Measurements from ENCODE around the gene HOXB3.

HOXB3 gene

DNA sequence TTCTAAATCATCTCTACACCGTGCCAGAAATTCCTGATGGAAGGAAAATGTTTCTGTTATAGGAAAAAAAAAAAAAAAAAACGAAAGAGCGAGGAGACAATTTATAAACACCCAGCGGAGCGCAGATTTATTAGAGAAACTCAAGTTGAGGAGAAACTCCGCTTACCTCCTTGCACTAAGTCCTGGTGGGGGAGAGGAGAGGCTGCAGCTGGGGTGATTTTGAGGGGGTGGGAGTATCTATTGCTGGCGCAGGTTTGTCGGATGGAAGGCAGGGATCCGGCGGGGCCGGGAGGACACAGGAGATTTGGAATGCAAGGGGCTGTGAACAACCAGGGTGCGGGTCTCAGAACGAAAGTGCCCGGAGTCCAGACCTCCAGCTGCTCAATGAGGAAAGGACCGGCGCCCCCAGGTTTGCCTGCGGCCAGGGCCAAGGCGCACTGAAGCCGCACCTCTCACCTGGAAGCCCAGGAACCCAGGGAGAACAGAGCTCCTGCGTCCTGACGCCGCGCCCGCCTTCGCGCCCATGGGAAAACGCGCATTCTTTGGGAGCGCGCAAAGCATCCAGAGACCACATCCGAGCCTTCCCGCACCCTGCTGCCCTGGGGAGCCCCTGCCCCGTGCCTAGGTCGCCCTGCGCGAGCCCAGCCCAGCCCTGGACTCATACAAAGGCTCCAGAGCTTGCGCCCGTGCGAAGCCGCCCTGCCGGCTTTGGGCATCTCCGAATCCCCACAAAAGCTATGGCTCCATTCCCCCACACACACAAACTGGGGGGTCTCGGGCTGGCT, 27.6 kb upstream of the HOXB3 start:
- Histone ChIP-seq H3K9ac (ENCODE audit: low read depth in 1 of 2, low read length in 2 of 2) (peak overlapping the region; percentile 24 to 25), H3K36me3 (ENCODE audit: control insufficient read depth in 2 of 2, insufficient read depth in 2 of 2, low read length in 2 of 2) (no peaks in the 10 kb centered on the region), H3K27ac (ENCODE audit: low read depth in 2 of 2, low read length in 2 of 2) (no peak overlapping the region), H3K27me3 (ENCODE audit: control insufficient read depth in 2 of 2, insufficient read depth in 2 of 2, low read length in 2 of 2) (peaks cover 43% of the 10 kb centered on the region in 2 donors), H3K4me3 (ENCODE audit: low read length in 2 of 2) (peak overlapping the region; percentile 34 to 50), H3K4me1 (ENCODE audit: control insufficient read depth in 2 of 2, insufficient read depth in 2 of 2, low read length in 2 of 2) (peaks cover 44 to 47% of the 10 kb centered on the region in 2 donors), H3K9me3 (ENCODE audit: control insufficient read depth in 2 of 2, low read length in 2 of 2) (no peaks in the 10 kb centered on the region)

- Histone ChIP-seq H3K36me3 (ENCODE audit: control insufficient read depth in 2 of 2, insufficient read depth in 2 of 2, low read length in 2 of 2) (no peaks in the 10 kb centered on the region), H3K4me1 (ENCODE audit: control insufficient read depth in 2 of 2, insufficient read depth in 2 of 2, low read length in 2 of 2) (peaks cover 41 to 47% of the 10 kb centered on the region in 2 donors), H3K27ac (ENCODE audit: low read depth in 2 of 2, low read length in 2 of 2) (peak overlapping the region in 1 of 2 donors; percentile 27), H3K4me3 (ENCODE audit: low read length in 2 of 2) (peak overlapping the region; percentile 34 to 50), H3K27me3 (ENCODE audit: control insufficient read depth in 2 of 2, insufficient read depth in 2 of 2, low read length in 2 of 2) (peaks cover 43 to 46% of the 10 kb centered on the region in 2 donors), H3K9ac (ENCODE audit: low read depth in 1 of 2, low read length in 2 of 2) (peak overlapping the region in 1 of 2 donors; percentile 25), H3K9me3 (ENCODE audit: control insufficient read depth in 2 of 2, low read length in 2 of 2) (no peaks in the 10 kb centered on the region)
Measured at GRCh38 chr17:48616717-48617470, 26.9 kb upstream of the HOXB3 start.

DNA sequence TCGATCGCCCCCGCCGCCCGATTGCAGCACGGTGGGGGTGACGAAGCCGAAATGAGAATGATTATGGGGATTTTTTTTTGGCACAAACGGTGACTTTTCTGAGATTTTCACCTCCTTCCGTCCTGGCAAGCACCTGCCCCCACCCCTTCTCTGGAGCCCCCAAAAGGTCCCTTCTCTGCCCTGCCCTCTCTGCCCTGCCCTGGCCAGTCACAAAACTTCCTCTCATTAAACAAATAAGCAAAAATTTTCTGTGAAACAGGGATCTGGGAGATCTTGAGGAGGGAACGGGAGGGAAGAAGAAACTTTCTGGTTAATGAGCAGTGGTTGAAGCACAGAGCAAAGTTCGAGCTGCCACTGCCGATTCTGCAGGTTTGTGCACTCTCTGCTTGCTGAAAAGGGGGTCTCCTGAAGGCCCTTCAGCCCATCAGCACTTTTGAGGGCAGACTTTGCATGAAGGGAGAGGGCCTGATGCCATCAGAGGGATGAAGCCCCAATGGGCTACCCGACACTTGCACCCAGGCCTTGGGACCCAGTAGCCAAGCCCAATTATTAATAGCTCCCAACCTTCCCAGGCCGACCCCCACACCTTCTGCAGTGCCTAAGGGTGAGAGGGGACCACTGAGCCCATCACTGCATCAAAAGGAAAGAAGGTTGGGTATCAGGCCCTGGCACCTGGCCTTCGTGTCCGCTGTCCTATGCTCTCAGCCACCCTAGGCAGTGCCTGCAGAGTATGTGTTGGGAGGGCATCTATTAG, 26.1 kb upstream of the HOXB3 start:
- Histone ChIP-seq H3K36me3 (ENCODE audit: control insufficient read depth in 2 of 2, insufficient read depth in 2 of 2, low read length in 2 of 2) (no peaks in the 10 kb centered on the region), H3K4me3 (ENCODE audit: low read length in 2 of 2) (peak overlapping the region; percentile 6 to 62), H3K9ac (ENCODE audit: low read depth in 1 of 2, low read length in 2 of 2) (no peak overlapping the region), H3K4me1 (ENCODE audit: control insufficient read depth in 2 of 2, insufficient read depth in 2 of 2, low read length in 2 of 2) (peaks cover 37 to 41% of the 10 kb centered on the region in 2 donors), H3K9me3 (ENCODE audit: control insufficient read depth in 2 of 2, low read length in 2 of 2) (no peaks in the 10 kb centered on the region), H3K27me3 (ENCODE audit: control insufficient read depth in 2 of 2, insufficient read depth in 2 of 2, low read length in 2 of 2) (peaks cover 35 to 46% of the 10 kb centered on the region in 2 donors), H3K27ac (ENCODE audit: low read depth in 2 of 2, low read length in 2 of 2) (peak overlapping the region in 1 of 2 donors; percentile 27)

DNA sequence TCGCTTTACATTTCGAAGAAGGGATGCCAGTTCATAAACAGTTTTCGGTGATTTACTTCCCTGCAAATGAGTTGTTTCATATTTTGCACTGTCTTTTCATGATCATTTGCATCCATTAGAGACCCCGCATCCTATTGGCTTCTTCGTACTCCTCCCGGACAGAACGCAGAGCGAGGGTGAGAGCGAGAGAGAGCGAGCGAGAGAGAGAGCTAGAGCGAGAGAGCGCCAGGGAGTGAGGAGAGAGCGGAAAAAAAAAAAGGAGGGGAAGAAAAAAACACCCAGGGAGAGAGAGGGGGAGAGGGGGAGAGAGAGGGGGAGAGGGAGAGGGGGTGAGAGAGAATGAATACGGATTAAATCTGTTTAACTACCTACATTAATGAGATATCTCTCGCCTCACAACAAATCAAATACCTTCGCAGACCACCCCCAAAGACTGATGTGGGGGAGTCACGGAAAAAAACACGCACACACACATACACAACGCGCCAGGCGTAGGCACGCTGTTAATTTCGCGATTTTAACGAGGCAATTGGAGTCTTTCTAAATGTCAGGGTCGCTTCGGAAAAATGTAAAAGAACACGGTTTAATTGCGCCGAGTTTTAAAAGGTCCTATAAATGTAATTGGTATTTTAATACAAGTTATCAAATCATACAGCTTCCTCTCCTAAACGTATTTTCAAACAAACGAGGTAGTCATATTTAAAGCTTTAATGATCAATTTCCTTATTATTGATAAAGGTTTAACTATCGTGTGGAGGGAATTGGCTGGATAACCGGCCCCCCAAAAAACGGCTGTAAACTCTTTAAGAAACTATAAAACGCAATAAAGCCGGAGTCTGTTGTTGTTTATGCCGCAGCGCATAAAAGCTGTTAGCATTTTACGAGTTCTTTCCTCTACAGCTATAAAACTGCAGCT, 25.3 kb upstream of the HOXB3 start, which contains the start of gene HOXB8:
HOXB8 (minus strand) TSS at position 246 of the 916 bp plus-strand sequence. CDS start 588 bp downstream, outside the sequence.
- Histone ChIP-seq H3K4me1 (ENCODE audit: control insufficient read depth in 2 of 2, insufficient read depth in 2 of 2, low read length in 2 of 2) (peaks cover 31 to 37% of the 10 kb centered on the region in 2 donors), H3K27me3 (ENCODE audit: control insufficient read depth in 2 of 2, insufficient read depth in 2 of 2, low read length in 2 of 2) (peaks cover 31 to 46% of the 10 kb centered on the region in 2 donors)

DNA sequence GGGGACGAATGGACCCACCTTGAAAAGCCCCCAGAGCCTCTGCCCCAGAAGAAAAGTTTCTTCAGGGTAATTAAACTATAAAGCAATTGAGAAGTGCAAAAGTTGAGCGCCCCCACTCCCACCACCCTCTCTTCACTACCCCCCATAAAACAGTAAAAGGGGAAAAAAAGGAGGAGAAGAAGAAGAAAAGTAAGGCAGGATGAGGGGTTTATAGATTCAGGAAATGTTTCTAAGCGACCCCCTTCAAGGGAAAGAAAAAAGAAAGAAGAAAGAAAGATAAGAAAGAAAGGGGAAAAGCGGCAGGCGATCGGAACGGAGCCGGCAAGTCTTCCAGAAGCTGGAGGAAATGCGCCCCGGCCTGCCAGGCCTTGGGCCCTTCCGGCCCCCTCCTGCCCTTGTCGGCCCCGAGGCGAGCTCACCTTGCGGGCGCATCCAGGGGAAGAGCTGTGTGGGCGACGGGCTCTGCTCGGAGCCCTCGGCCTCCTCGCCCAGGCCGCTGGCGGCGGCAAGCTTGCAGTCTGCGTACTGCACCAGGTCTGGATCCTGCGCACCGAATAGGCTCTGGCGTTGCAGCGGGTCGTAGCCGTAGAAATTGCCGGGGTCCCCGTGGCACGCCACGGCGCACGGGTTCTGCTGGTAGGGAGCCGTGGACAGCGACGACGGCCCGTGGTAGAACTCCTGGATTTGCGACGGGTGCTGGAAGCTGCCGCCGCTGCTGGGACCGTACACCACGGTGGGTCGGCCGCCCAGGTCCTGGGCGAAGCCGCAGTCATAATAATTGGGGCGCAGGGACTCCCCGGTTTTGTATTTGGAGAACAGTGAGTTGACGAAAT, 24.0 kb upstream of the HOXB3 start:
- Histone ChIP-seq H3K4me1 (ENCODE audit: control insufficient read depth in 2 of 2, insufficient read depth in 2 of 2, low read length in 2 of 2) (peaks cover 35 to 38% of the 10 kb centered on the region in 2 donors), H3K27ac (ENCODE audit: low read depth in 2 of 2, low read length in 2 of 2) (peak overlapping the region; percentile 72 to 88), H3K27me3 (ENCODE audit: control insufficient read depth in 2 of 2, insufficient read depth in 2 of 2, low read length in 2 of 2) (peaks cover 31 to 46% of the 10 kb centered on the region in 2 donors), H3K4me3 (ENCODE audit: low read length in 2 of 2) (peak overlapping the region; percentile 56 to 71), H3K9ac (ENCODE audit: low read depth in 1 of 2, low read length in 2 of 2) (peak overlapping the region; percentile 60 to 69), H3K9me3 (ENCODE audit: control insufficient read depth in 2 of 2, low read length in 2 of 2) (no peaks in the 10 kb centered on the region), H3K36me3 (ENCODE audit: control insufficient read depth in 2 of 2, insufficient read depth in 2 of 2, low read length in 2 of 2) (no peaks in the 10 kb centered on the region)

More for the DNA sequence above, 25.3 kb upstream of the HOXB3 start, which contains the start of gene HOXB8:
- Histone ChIP-seq H3K27ac (ENCODE audit: low read depth in 2 of 2, low read length in 2 of 2) (peak within 1 kb of the TSS; percentile 72 to 88), H3K36me3 (ENCODE audit: control insufficient read depth in 2 of 2, insufficient read depth in 2 of 2, low read length in 2 of 2) (no peaks in the 10 kb centered on the region), H3K9ac (ENCODE audit: low read depth in 1 of 2, low read length in 2 of 2) (peak within 1 kb of the TSS; percentile 60 to 69), H3K9me3 (ENCODE audit: control insufficient read depth in 2 of 2, low read length in 2 of 2) (no peaks in the 10 kb centered on the region), H3K4me3 (ENCODE audit: low read length in 2 of 2) (peak within 1 kb of the TSS; percentile 56 to 71)

DNA sequence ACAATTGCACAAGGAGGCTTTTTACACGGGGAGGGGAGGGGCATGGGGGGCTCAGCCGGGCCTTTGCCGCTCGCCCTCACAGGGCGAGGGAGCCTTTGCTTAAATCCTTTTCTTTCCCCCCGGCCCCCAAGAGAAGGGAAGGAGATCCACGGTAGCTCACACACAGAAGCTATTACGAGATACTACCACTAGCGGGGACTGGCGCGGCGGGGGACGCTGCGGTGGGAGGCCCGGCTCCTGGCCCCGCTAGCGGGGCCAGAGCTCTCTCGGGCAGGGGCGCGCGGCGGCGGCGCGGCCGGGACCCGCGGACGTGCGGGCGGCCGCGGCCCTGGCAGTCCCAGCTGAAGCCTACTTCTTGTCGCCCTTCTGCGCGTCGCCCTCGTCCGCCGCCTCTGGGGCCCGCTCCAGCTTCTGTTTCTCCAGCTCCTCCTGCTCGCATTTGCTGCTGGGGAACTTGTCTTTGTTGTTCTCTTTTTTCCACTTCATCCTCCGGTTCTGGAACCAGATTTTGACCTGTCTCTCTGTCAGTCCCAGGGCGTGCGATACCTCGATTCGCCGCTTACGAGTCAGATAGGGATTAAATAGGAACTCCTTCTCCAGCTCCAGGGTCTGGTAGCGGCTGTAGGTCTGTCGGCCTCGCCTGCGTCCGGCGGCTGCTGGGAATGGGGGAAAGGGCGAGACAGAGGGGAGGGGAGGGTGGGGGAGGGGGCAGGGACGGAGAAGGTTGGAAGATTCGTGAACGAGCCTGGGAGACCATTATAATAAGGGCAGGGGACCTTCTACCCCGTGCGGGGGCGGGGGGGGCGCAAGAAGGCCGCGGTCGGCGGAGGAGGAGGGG, 23.0 kb upstream of the HOXB3 start:
- peak overlapping the region; percentile 81 to 89 for H3K4me3 ChIP-seq (ENCODE audit: low read length in 2 of 2)
- peaks cover 29 to 42% of the 10 kb centered on the region in 2 donors for H3K27me3 ChIP-seq (ENCODE audit: control insufficient read depth in 2 of 2, insufficient read depth in 2 of 2, low read length in 2 of 2)
- H3K4me1 ChIP-seq (ENCODE audit: control insufficient read depth in 2 of 2, insufficient read depth in 2 of 2, low read length in 2 of 2), result peaks cover 27 to 32% of the 10 kb centered on the region in 2 donors
- H3K36me3 ChIP-seq (ENCODE audit: control insufficient read depth in 2 of 2, insufficient read depth in 2 of 2, low read length in 2 of 2), result no peaks in the 10 kb centered on the region
- no peaks in the 10 kb centered on the region for H3K9me3 ChIP-seq (ENCODE audit: control insufficient read depth in 2 of 2, low read length in 2 of 2)
- peak overlapping the region; percentile 68 to 86 for H3K9ac ChIP-seq (ENCODE audit: low read depth in 1 of 2, low read length in 2 of 2)
- H3K27ac ChIP-seq (ENCODE audit: low read depth in 2 of 2, low read length in 2 of 2), result peak overlapping the region; percentile 72 to 88

DNA sequence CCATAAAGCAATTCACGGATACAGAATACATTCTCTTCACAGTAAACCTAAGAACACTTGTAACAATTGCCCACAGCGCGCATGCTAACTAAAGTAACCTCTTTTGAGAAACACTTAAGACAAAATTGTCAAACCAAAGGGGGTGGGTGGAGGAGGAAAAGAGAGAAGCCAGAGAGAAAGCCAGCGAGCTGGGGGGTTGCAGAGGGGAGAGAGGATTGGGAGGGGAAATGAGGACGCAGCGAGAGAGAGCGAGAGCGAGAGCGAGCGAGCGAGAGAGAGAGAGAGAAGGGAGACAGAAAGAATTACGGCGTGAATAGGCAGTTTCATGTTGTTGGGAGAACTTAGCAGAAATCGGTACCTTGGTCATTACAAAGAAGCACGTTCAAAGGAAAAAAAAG, 22.4 kb upstream of the HOXB3 start:
- Histone ChIP-seq H3K9me3 (ENCODE audit: control insufficient read depth in 2 of 2, low read length in 2 of 2) (no peaks in the 10 kb centered on the region), H3K4me1 (ENCODE audit: control insufficient read depth in 2 of 2, insufficient read depth in 2 of 2, low read length in 2 of 2) (peaks cover 26% of the 10 kb centered on the region in 2 donors), H3K4me3 (ENCODE audit: low read length in 2 of 2) (peak overlapping the region; percentile 81 to 89), H3K36me3 (ENCODE audit: control insufficient read depth in 2 of 2, insufficient read depth in 2 of 2, low read length in 2 of 2) (no peaks in the 10 kb centered on the region), H3K27ac (ENCODE audit: low read depth in 2 of 2, low read length in 2 of 2) (peak overlapping the region; percentile 72 to 88), H3K9ac (ENCODE audit: low read depth in 1 of 2, low read length in 2 of 2) (peak overlapping the region; percentile 68 to 86), H3K27me3 (ENCODE audit: control insufficient read depth in 2 of 2, insufficient read depth in 2 of 2, low read length in 2 of 2) (peaks cover 24 to 36% of the 10 kb centered on the region in 2 donors)
